Measurements from ENCODE around the gene WIZ. TPM values are rescaled to one million over a fixed set of nuclear protein-coding genes. Genes with fewer than 3 reads are reported as not detected.

Gene WIZ
- total and polyA plus RNA-seq, 10 donors, result 6.6 to 33.7 (median 24.8) TPM

DNA sequence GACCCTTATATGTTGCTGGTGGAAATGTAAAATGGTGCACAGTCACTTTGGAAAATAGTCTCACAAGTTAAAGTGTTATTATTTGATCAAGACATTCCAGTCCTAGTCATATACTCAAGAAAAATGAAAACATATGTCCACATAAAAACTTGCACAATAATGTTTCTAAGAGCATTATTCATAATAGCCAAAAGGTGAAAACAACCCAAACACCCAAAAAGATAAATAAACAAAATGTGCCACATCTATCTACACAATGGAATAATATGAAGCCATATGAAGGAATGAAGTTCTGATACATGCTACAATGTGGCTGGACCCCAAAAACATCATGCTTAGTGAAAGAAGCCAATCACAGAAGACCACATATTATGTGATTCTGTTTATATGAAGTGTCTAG lies 55.8 kb downstream of the WIZ start:
- no peaks in the 10 kb centered on the region for H3K9me3 ChIP-seq
- H3K27ac ChIP-seq, result no peak overlapping the region
- no peak for DNase-seq
- peaks cover 0 to 8% (median 0%) of the 10 kb centered on the region in 6 donors for H3K4me1 ChIP-seq
- no peaks in the 10 kb centered on the region for H3K27me3 ChIP-seq (replicated peaks in 1 of 7)
- H3K4me3 ChIP-seq, result no peak overlapping the region
- intact Hi-C loops (cut with DNase I; ENCODE audit: low total_unique reads), result no loop called here
- peaks cover 3 to 98% (median 60%) of the 10 kb centered on the region in 6 donors for H3K36me3 ChIP-seq
- TF ChIP-seq POLR2A (IDR thresholded peaks at IDR 0.05), result no peak
- TF ChIP-seq, protein P1, sequence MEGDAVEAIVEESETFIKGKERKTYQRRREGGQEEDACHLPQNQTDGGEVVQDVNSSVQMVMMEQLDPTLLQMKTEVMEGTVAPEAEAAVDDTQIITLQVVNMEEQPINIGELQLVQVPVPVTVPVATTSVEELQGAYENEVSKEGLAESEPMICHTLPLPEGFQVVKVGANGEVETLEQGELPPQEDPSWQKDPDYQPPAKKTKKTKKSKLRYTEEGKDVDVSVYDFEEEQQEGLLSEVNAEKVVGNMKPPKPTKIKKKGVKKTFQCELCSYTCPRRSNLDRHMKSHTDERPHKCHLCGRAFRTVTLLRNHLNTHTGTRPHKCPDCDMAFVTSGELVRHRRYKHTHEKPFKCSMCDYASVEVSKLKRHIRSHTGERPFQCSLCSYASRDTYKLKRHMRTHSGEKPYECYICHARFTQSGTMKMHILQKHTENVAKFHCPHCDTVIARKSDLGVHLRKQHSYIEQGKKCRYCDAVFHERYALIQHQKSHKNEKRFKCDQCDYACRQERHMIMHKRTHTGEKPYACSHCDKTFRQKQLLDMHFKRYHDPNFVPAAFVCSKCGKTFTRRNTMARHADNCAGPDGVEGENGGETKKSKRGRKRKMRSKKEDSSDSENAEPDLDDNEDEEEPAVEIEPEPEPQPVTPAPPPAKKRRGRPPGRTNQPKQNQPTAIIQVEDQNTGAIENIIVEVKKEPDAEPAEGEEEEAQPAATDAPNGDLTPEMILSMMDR (IDR thresholded peaks at IDR 0.05 in 8 of 11, conservative IDR thresholded peaks at IDR 0.05 in 3 of 11), result no peak
- no peak for TF ChIP-seq POLR2AphosphoS5 (IDR thresholded peaks at IDR 0.05)

DNA sequence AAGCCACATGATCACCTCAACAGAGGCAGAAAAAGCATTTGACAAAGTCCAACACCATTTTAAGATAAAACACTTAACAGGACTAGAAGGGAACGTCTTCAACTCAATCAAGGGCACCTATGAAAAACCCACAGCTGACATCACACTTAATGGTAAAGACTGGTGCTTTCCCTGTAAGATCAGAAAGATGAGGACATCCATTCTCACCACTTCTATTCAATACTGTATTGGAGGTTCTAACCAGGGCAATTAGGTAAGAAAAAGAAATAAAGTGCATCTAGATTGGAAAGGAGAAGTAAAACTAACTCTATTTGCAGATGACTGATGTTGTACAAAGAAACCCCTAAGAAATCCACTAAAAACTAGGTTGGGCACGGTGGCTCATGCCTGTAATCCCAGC lies 58.9 kb downstream of the WIZ start:
- intact Hi-C loops (cut with DNase I; ENCODE audit: low total_unique reads), result no loop called here
- WGBS, 5 donors, result 68 to 83% (median 79%) methylated on average over 2 of the region's 2 CpGs

DNA sequence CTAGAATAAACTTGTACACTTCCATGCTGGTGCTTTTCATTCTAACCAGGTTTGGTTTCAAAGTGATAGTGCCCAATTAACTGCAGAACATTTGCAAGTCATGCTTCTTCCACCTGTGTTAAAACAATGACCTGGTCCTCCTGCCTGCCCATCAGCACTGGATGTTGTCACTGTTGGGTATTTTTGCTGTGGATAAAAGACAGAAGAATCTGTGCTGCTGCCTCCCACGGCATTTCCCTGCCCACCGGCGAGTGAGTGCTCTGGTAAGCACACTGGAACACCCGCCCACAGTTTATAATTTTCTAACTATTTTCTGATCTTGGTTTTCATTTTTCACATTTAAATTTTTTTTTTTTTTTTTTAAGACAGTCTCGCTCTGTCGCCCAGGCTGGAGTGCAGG lies 67.9 kb downstream of the WIZ start:
- 76 to 90% (median 82%) methylated on average over 6 of the region's 6 CpGs for WGBS, 5 donors
- Histone ChIP-seq H3K4me1 (peaks cover 11 to 32% (median 24%) of the 10 kb centered on the region in 6 donors), H3K27me3 (replicated peaks in 1 of 7) (no peaks in the 10 kb centered on the region), H3K36me3 (peaks cover 0 to 41% (median 3%) of the 10 kb centered on the region in 6 donors), H3K4me3 (no peak overlapping the region), H3K27ac (peak overlapping the region in 1 of 8 donors; percentile 29), H3K9me3 (no peaks in the 10 kb centered on the region)
- no peak for DNase-seq
- TF ChIP-seq POLR2A (IDR thresholded peaks at IDR 0.05) (no peak), POLR2AphosphoS5 (IDR thresholded peaks at IDR 0.05) (no peak)
- TF ChIP-seq, protein P1 (IDR thresholded peaks at IDR 0.05 in 8 of 11, conservative IDR thresholded peaks at IDR 0.05 in 3 of 11), result no peak
- intact Hi-C loops (cut with DNase I; ENCODE audit: low total_unique reads), result loop anchor here (5.0 kb wide), 1 partner anchor 35 kb away; the partner anchor contains the start of gene AKAP8L

More for the DNA sequence above, 58.9 kb downstream of the WIZ start:
- H3K27ac ChIP-seq, result no peak overlapping the region
- DNase-seq, result no peak
- H3K9me3 ChIP-seq, result no peaks in the 10 kb centered on the region
- TF ChIP-seq, protein P1 (IDR thresholded peaks at IDR 0.05 in 8 of 11, conservative IDR thresholded peaks at IDR 0.05 in 3 of 11), result no peak
- TF ChIP-seq POLR2A (IDR thresholded peaks at IDR 0.05), result no peak
- TF ChIP-seq POLR2AphosphoS5 (IDR thresholded peaks at IDR 0.05), result no peak
- no peak overlapping the region for H3K4me3 ChIP-seq
- peaks cover 0 to 98% (median 30%) of the 10 kb centered on the region in 6 donors for H3K36me3 ChIP-seq
- H3K27me3 ChIP-seq (replicated peaks in 1 of 7), result no peaks in the 10 kb centered on the region
- H3K4me1 ChIP-seq, result peaks cover 0 to 8% (median 0%) of the 10 kb centered on the region in 6 donors

DNA sequence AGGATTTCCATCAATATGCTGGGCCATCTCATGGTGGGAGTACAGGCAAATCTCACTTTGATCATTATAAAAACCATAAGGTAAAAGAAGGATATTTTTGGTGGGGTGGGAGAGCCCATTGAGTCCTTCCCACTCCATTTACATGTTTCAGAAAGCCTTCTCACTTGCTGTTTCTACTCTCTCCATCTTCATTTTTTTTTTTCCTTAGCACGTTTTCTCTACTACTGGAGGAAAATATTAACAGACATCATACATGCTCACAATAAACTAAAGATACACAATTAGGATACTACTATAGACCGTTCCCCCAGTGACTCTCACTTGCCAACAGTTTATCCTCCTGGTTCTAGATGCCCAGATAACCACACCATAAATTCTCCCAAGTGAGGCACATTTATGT lies 68.3 kb downstream of the WIZ start:
- H3K4me1 ChIP-seq, result peaks cover 16 to 36% (median 28%) of the 10 kb centered on the region in 6 donors
- TF ChIP-seq, protein P1 (IDR thresholded peaks at IDR 0.05 in 8 of 11, conservative IDR thresholded peaks at IDR 0.05 in 3 of 11), result no peak
- no peaks in the 10 kb centered on the region for H3K27me3 ChIP-seq (replicated peaks in 1 of 7)
- H3K27ac ChIP-seq, result peak overlapping the region in 1 of 8 donors; percentile 29
- DNase-seq, result no peak
- peaks cover 0 to 37% (median 2%) of the 10 kb centered on the region in 6 donors for H3K36me3 ChIP-seq
- H3K4me3 ChIP-seq, result no peak overlapping the region
- intact Hi-C loops (cut with DNase I; ENCODE audit: low total_unique reads), result loop anchor here (5.0 kb wide), 1 partner anchor 36 kb away; the partner anchor contains the start of gene AKAP8L
- H3K9me3 ChIP-seq, result no peaks in the 10 kb centered on the region
- 76 to 96% (median 87%) methylated on average over 2 of the region's 2 CpGs for WGBS, 5 donors

Measured in spleen (tissue), 11 donors.